ENCODE data around the gene BTBD16. TPM values are rescaled to one million over a fixed set of nuclear protein-coding genes. Genes with fewer than 3 reads are reported as not detected.

Gene BTBD16
- total RNA-seq, 1 experiment from 2014 or later = not detected

DNA sequence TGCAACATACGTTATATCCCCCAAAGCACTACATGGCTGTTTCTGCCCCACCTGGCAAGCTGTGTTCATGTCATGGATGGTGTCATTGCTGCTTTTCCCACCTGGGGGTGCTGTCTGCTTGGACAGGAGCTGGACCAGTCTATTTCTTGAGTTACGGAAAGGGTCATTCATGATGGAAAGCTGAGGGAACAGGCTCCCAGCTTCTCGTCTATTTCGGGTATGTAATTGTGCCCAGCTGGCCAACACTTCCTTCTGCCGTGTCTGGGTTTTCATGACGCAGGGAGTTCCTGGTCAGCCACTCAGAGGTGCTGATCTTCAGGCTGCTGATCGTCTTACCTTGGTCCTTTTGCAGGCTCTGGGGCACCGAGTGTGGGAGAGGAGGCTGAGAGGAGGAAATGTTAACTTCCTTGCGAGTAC lies 8.6 kb downstream of the BTBD16 start:
- no peak overlapping the region for H3K4me3 Mint-ChIP-seq
- CTCF ChIA-PET = interaction anchor here (0.6 to 2.8 kb wide), 47 partner anchors 8 to 437 kb away, joined by 3 to 36 read pairs (median 4); partner anchors contain the start of genes BTBD16, HTRA1 and PLEKHA1
- DNase-seq (ENCODE audit: low spot score) (peak; percentile 79), ATAC-seq (peak; percentile 80)
- POLR2A ChIA-PET = no interaction called here
- peaks cover 8% of the 10 kb centered on the region for H3K4me1 Mint-ChIP-seq
- no peak overlapping the region for H3K27ac Mint-ChIP-seq
- H3K9me3 Mint-ChIP-seq = peaks cover 6% of the 10 kb centered on the region
- no peaks in the 10 kb centered on the region for H3K36me3 Mint-ChIP-seq
- H3K27me3 Mint-ChIP-seq (ENCODE audit: low read depth) = no peaks in the 10 kb centered on the region
- TF ChIP-seq PRRX2 (CRISPR knock-in tag; IDR thresholded peaks at IDR 0.05) = no peak
- TF ChIP-seq, protein P1, sequence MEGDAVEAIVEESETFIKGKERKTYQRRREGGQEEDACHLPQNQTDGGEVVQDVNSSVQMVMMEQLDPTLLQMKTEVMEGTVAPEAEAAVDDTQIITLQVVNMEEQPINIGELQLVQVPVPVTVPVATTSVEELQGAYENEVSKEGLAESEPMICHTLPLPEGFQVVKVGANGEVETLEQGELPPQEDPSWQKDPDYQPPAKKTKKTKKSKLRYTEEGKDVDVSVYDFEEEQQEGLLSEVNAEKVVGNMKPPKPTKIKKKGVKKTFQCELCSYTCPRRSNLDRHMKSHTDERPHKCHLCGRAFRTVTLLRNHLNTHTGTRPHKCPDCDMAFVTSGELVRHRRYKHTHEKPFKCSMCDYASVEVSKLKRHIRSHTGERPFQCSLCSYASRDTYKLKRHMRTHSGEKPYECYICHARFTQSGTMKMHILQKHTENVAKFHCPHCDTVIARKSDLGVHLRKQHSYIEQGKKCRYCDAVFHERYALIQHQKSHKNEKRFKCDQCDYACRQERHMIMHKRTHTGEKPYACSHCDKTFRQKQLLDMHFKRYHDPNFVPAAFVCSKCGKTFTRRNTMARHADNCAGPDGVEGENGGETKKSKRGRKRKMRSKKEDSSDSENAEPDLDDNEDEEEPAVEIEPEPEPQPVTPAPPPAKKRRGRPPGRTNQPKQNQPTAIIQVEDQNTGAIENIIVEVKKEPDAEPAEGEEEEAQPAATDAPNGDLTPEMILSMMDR (IDR thresholded peaks at IDR 0.05) = peak; percentile 65
- TF ChIP-seq, protein P2, sequence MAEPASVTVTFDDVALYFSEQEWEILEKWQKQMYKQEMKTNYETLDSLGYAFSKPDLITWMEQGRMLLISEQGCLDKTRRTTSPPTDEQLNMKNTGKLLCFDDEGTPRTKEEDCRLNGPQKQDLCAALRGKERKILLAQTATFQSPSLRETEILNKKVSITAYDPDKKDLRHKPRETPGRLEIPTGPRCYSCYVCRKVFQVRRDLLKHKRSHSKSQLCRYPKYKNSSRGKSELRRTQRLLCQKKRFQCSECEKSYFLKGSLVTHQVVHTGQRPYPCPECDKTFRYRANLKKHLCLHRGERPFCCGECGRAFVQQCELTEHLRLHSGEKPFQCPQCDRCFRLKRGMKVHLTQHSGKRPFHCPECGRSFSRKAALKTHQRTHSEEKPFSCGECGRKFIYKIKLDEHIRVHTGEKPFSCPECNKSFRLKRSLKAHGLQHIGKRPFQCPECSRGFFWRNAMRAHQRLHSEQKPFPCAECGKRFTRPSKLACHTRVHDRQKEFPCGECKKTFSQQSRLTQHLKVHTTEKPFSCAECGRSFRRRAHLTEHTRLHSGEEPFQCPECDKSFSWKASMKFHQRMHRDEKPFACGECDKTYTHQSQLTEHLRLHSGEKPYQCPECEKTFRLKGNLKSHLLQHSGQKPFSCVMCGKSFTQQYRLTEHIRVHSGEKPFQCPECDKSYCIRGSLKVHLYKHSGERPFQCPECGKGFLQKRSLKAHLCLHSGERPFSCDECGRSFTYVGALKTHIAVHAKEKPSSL (CRISPR knock-in tag; conservative IDR thresholded peaks at IDR 0.05) = no peak

DNA sequence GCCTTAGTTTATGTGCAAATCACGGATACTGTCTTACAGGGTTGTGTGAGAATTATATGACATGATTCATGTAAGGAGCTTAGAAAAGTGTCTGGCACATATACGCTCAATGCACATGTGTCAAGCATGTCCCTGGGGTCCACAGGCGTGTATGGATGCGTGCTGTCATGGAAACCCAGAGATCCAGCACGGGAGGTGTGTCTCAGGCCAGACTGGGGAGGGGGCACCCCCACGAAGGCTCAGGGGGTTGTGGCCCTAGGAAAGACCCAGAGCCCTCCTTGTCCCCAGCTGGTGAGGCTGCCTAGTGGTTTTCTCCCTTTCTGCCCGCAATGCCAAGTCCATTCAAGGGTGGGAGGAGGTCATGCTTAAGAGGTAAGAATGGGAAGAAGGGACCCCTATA lies 9.1 kb downstream of the BTBD16 start:
- no peak for DNase-seq (ENCODE audit: low spot score)
- TF ChIP-seq, protein P3, sequence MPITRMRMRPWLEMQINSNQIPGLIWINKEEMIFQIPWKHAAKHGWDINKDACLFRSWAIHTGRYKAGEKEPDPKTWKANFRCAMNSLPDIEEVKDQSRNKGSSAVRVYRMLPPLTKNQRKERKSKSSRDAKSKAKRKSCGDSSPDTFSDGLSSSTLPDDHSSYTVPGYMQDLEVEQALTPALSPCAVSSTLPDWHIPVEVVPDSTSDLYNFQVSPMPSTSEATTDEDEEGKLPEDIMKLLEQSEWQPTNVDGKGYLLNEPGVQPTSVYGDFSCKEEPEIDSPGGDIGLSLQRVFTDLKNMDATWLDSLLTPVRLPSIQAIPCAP (CRISPR knock-in tag; IDR thresholded peaks at IDR 0.05) = no peak
- no peak for TF ChIP-seq KAT7 (CRISPR knock-in tag; IDR thresholded peaks at IDR 0.05; ENCODE audit: borderline replicate concordance)
- TF ChIP-seq, protein P4, sequence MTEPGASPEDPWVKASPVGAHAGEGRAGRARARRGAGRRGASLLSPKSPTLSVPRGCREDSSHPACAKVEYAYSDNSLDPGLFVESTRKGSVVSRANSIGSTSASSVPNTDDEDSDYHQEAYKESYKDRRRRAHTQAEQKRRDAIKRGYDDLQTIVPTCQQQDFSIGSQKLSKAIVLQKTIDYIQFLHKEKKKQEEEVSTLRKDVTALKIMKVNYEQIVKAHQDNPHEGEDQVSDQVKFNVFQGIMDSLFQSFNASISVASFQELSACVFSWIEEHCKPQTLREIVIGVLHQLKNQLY (CRISPR knock-in tag; IDR thresholded peaks at IDR 0.05) = no peak
- no peak for TF ChIP-seq MYBL2 (CRISPR knock-in tag; IDR thresholded peaks at IDR 0.05)
- no peak for TF ChIP-seq NR3C1 (CRISPR knock-in tag; conservative IDR thresholded peaks at IDR 0.05; ENCODE audit: low read depth)
- TF ChIP-seq HMGA2 (CRISPR knock-in tag; IDR thresholded peaks at IDR 0.05) = no peak
- TF ChIP-seq NR2C2 (CRISPR knock-in tag; IDR thresholded peaks at IDR 0.05) = no peak

DNA sequence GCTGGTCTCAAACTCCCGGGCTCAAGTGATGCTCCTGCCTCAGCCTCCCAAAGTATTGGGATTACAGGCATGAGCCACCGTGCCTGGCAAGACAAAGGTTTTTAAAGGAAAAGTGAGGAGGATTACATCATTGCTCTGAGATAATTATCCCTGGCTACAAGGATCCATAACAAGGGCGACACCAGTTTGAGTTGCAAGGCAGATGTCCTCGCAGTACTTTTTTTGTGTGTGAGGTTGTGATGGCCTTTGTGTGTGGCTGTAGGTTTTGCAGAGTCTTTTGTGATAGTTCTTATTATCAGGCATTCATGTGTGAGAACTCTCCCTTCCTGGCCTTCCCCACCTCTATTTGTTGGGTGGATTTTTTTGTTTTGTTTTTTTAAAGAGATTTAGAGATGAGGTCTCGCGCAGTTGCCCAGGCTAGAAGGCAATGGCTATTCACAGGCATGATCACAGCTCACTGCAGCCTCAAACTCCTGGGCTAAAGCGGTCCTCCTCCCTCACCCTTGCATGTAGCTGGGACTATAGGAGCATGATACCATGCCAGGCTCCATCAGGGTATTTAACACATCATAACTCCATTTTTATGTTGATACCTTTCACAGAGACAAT lies 10.0 kb downstream of the BTBD16 start:
- peaks cover 6% of the 10 kb centered on the region for H3K9me3 Mint-ChIP-seq
- ChIA-PET POLR2A (no interaction called here), CTCF (interaction anchor here (0.6 to 1.1 kb wide), 2 partner anchors 12 to 18 kb away, joined by 3 read pairs; no protein-coding TSS in a partner anchor)
- no peaks in the 10 kb centered on the region for H3K27me3 Mint-ChIP-seq (ENCODE audit: low read depth)
- no peak overlapping the region for H3K27ac Mint-ChIP-seq
- no peaks in the 10 kb centered on the region for H3K36me3 Mint-ChIP-seq
- H3K4me3 Mint-ChIP-seq = no peak overlapping the region
- no peak for ATAC-seq
- peaks cover 8% of the 10 kb centered on the region for H3K4me1 Mint-ChIP-seq
- DNase-seq (ENCODE audit: low spot score) = no peak
- TF ChIP-seq, protein P5, sequence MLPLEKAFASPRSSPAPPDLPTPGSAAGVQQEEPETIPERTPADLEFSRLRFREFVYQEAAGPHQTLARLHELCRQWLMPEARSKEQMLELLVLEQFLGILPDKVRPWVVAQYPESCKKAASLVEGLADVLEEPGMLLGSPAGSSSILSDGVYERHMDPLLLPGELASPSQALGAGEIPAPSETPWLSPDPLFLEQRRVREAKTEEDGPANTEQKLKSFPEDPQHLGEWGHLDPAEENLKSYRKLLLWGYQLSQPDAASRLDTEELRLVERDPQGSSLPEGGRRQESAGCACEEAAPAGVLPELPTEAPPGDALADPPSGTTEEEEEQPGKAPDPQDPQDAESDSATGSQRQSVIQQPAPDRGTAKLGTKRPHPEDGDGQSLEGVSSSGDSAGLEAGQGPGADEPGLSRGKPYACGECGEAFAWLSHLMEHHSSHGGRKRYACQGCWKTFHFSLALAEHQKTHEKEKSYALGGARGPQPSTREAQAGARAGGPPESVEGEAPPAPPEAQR (CRISPR knock-in tag; IDR thresholded peaks at IDR 0.05) = no peak
- no peak for TF ChIP-seq NFE2L1 (CRISPR knock-in tag; IDR thresholded peaks at IDR 0.05)
- TF ChIP-seq SOX15 (CRISPR knock-in tag; IDR thresholded peaks at IDR 0.05) = no peak
- no peak for TF ChIP-seq ZNF263 (CRISPR knock-in tag; IDR thresholded peaks at IDR 0.05; ENCODE audit: low read depth)
- no peak for TF ChIP-seq ZNF671 (CRISPR knock-in tag; IDR thresholded peaks at IDR 0.05)
- TF ChIP-seq PRRX2 (CRISPR knock-in tag; IDR thresholded peaks at IDR 0.05) = no peak
- TF ChIP-seq RELA (CRISPR knock-in tag; IDR thresholded peaks at IDR 0.05; ENCODE audit: borderline replicate concordance) = no peak
- TF ChIP-seq, protein P6, sequence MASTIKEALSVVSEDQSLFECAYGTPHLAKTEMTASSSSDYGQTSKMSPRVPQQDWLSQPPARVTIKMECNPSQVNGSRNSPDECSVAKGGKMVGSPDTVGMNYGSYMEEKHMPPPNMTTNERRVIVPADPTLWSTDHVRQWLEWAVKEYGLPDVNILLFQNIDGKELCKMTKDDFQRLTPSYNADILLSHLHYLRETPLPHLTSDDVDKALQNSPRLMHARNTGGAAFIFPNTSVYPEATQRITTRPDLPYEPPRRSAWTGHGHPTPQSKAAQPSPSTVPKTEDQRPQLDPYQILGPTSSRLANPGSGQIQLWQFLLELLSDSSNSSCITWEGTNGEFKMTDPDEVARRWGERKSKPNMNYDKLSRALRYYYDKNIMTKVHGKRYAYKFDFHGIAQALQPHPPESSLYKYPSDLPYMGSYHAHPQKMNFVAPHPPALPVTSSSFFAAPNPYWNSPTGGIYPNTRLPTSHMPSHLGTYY (CRISPR knock-in tag; IDR thresholded peaks at IDR 0.05) = no peak
- no peak for TF ChIP-seq ZNF317 (CRISPR knock-in tag; IDR thresholded peaks at IDR 0.05; ENCODE audit: borderline replicate concordance, low read depth)
- TF ChIP-seq, protein P1 (IDR thresholded peaks at IDR 0.05) = no peak
- TF ChIP-seq, protein P7, sequence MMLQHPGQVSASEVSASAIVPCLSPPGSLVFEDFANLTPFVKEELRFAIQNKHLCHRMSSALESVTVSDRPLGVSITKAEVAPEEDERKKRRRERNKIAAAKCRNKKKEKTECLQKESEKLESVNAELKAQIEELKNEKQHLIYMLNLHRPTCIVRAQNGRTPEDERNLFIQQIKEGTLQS (CRISPR knock-in tag; conservative IDR thresholded peaks at IDR 0.05) = no peak

More for the DNA sequence above, 9.1 kb downstream of the BTBD16 start:
- ChIA-PET CTCF (interaction anchor here (0.6 to 2.8 kb wide), 45 partner anchors 8 to 437 kb away, joined by 3 to 36 read pairs (median 4); partner anchors contain the start of genes BTBD16, HTRA1 and PLEKHA1), POLR2A (no interaction called here)
- ATAC-seq = no peak
- peaks cover 6% of the 10 kb centered on the region for H3K9me3 Mint-ChIP-seq
- H3K4me1 Mint-ChIP-seq = peaks cover 8% of the 10 kb centered on the region
- no peak overlapping the region for H3K4me3 Mint-ChIP-seq
- no peaks in the 10 kb centered on the region for H3K36me3 Mint-ChIP-seq
- no peak overlapping the region for H3K27ac Mint-ChIP-seq
- no peaks in the 10 kb centered on the region for H3K27me3 Mint-ChIP-seq (ENCODE audit: low read depth)
